ENCODE data around the gene CRACDL. TPM values are rescaled to one million over a fixed set of nuclear protein-coding genes. Genes with fewer than 3 reads are reported as not detected.

The CRACDL gene
- total and polyA plus RNA-seq, 12 donors = 0.33 to 3.4 (median 2.1) TPM

DNA sequence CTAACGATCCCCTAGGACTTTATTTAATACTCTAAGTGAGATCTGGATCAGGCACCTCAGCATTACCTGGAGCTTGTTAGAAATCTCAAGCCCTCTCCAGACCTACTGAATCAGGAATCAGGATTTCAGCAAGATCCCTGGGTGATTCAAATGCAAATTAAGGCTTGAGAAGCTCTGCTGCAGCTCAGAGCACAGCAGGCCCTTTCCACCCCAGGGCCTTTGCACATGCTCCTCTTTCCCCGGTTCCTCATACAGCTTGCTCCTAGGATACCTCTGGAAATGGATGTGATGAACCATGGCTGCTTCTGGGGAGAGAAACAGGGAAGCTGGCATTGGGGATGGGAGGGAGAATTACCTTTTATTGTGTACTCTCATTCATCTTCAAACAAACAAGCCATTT lies 164.8 kb downstream of the CRACDL start:
- WGBS, 4 donors = 74 to 84% (median 80%) methylated on average over 2 of the region's 2 CpGs
- TF ChIP-seq POLR2A (IDR thresholded peaks at IDR 0.05) = no peak
- TF ChIP-seq, protein P1, sequence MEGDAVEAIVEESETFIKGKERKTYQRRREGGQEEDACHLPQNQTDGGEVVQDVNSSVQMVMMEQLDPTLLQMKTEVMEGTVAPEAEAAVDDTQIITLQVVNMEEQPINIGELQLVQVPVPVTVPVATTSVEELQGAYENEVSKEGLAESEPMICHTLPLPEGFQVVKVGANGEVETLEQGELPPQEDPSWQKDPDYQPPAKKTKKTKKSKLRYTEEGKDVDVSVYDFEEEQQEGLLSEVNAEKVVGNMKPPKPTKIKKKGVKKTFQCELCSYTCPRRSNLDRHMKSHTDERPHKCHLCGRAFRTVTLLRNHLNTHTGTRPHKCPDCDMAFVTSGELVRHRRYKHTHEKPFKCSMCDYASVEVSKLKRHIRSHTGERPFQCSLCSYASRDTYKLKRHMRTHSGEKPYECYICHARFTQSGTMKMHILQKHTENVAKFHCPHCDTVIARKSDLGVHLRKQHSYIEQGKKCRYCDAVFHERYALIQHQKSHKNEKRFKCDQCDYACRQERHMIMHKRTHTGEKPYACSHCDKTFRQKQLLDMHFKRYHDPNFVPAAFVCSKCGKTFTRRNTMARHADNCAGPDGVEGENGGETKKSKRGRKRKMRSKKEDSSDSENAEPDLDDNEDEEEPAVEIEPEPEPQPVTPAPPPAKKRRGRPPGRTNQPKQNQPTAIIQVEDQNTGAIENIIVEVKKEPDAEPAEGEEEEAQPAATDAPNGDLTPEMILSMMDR (IDR thresholded peaks at IDR 0.05) = no peak
- intact Hi-C loops (cut with DNase I) = no loop called here
- peaks cover 0 to 5% of the 10 kb centered on the region in 2 donors for H3K4me1 ChIP-seq (replicated peaks in 1 of 2)
- DNase-seq = no peak
- H3K4me3 ChIP-seq = no peak overlapping the region
- H3K27me3 ChIP-seq = no peaks in the 10 kb centered on the region
- peak overlapping the region in 2 of 5 donors; percentile 60 to 68 for H3K27ac ChIP-seq
- H3K9me3 ChIP-seq (replicated peaks in 1 of 3) = no peaks in the 10 kb centered on the region
- H3K36me3 ChIP-seq (replicated peaks in 1 of 2) = no peaks in the 10 kb centered on the region

DNA sequence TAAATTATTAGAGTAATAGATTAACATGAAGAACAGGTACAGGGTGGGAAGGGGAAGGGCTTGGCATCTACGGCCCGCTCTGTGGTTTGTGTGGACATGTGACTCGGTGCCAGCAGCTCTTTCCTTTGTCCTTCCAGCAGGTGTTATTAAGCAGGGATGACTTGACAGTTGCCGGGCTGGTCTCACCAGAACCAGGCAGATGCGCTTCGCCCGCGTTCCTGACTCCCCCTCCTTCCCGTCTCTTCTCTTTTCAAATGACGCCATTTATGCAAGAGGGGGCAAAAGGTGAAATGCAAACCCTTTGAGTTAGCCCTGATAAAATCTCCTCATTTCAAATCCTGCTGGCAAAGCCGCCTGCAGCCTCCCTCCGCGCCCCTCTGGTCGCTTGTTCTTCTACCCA lies 166.2 kb downstream of the CRACDL start:
- H3K27ac ChIP-seq = peak overlapping the region in 1 of 5 donors; percentile 24
- no peak overlapping the region for H3K4me3 ChIP-seq
- peaks cover 0 to 5% of the 10 kb centered on the region in 2 donors for H3K4me1 ChIP-seq (replicated peaks in 1 of 2)
- H3K27me3 ChIP-seq = no peaks in the 10 kb centered on the region
- WGBS, 4 donors = 60 to 82% (median 76%) methylated on average over 14 of the region's 14 CpGs
- no peaks in the 10 kb centered on the region for H3K9me3 ChIP-seq (replicated peaks in 1 of 3)
- no peaks in the 10 kb centered on the region for H3K36me3 ChIP-seq (replicated peaks in 1 of 2)
- no peak for TF ChIP-seq POLR2A (IDR thresholded peaks at IDR 0.05)
- TF ChIP-seq, protein P1 (IDR thresholded peaks at IDR 0.05) = no peak
- intact Hi-C loops (cut with DNase I) = no loop called here
- peak in 1 of 7 donors; percentile 75 for DNase-seq

DNA sequence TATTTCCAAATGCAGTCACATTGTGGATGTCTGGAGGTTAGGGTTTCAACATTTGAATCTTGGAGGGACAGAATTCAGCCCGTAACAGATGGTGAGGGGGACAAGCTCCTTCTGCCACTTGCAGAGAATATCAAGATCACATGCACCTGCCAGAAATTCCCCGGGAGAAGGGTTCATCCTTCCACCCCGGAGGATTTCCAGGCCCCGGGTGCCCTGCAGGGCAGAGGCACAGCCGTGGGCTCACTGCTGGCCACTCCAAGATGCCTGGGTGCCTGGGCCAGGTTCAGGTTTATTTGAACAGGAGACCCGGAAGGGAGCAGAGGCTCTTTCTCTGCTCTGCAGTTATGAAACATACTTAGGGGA lies 166.9 kb downstream of the CRACDL start:
- H3K27me3 ChIP-seq = no peaks in the 10 kb centered on the region
- intact Hi-C loops (cut with DNase I) = no loop called here
- H3K4me3 ChIP-seq = no peak overlapping the region
- H3K27ac ChIP-seq = peak overlapping the region in 2 of 5 donors; percentile 30 to 72
- no peaks in the 10 kb centered on the region for H3K9me3 ChIP-seq (replicated peaks in 1 of 3)
- peaks cover 0 to 5% of the 10 kb centered on the region in 2 donors for H3K4me1 ChIP-seq (replicated peaks in 1 of 2)
- no peak for DNase-seq
- WGBS, 4 donors = 78 to 96% (median 87%) methylated on average over 6 of the region's 6 CpGs
- TF ChIP-seq, protein P1 (IDR thresholded peaks at IDR 0.05) = no peak
- no peak for TF ChIP-seq POLR2A (IDR thresholded peaks at IDR 0.05)
- no peaks in the 10 kb centered on the region for H3K36me3 ChIP-seq (replicated peaks in 1 of 2)

DNA sequence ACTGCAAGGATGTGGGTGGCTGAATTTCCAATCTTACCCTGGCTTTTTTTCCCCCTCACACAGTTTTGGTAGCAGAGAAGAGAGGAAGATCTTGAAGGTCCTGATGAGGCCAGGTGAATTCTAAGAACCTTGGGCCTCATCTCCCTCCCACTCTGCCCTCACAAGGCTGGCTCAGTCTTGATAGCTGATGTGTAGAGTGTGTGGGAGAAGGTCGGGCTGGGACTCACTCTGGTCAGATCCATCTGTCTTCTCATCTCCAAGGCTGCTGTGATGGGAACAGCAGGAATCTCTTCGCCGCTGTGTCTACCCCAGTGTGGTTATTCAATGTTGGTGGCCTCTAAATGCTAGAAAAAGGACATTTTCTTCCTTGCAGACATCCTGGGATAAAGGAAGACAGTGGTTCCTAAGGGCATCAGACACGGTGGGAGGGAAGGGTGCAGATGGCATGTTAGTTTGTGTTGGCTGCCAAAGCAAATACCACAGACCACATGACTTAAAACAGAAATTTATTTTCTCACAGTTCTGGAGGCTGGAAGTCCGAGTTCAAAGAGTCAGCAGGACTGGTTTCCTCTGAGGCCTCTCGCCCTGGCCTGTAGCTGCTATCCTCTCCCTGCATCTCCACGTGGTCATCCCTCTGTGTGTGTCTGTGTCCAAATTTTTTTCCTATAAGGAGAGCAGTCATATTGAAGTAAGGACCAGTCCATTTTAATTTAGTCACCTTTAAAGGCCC lies 167.5 kb downstream of the CRACDL start:
- 56 to 65% (median 59%) methylated on average over 7 of the region's 7 CpGs for WGBS, 4 donors
- Histone ChIP-seq H3K36me3 (replicated peaks in 1 of 2) (no peaks in the 10 kb centered on the region), H3K4me1 (replicated peaks in 1 of 2) (peaks cover 0 to 5% of the 10 kb centered on the region in 2 donors), H3K27me3 (no peaks in the 10 kb centered on the region), H3K9me3 (replicated peaks in 1 of 3) (no peaks in the 10 kb centered on the region), H3K4me3 (peak overlapping the region in 1 of 4 donors; percentile 15), H3K27ac (peak overlapping the region in 2 of 5 donors; percentile 34 to 72)
- intact Hi-C loops (cut with DNase I) = no loop called here
- no peak for TF ChIP-seq POLR2A (IDR thresholded peaks at IDR 0.05)
- TF ChIP-seq, protein P1 (IDR thresholded peaks at IDR 0.05) = no peak
- peak in 1 of 7 donors; percentile 45 for DNase-seq

Data from adrenal gland (tissue), 12 donors.